Measurements from ENCODE around the gene LRRC74B.

Gene LRRC74B

GRCh38 chr22:21009638-21010425 is 35.9 kb upstream of the LRRC74B start:
- DNase-seq (ENCODE audit: low read depth), result peak; percentile 58
- no peak for TF ChIP-seq CTCF (conservative IDR thresholded peaks at IDR 0.05; ENCODE audit: low read depth, low read length)
- H3K4me3 ChIP-seq (ENCODE audit: low read depth, low read length), result no peak overlapping the region

GRCh38 chr22:21010426-21011113 is 35.2 kb upstream of the LRRC74B start:
- TF ChIP-seq CTCF (conservative IDR thresholded peaks at IDR 0.05; ENCODE audit: low read depth, low read length), result no peak
- no peak for DNase-seq (ENCODE audit: low read depth)
- H3K4me3 ChIP-seq (ENCODE audit: low read depth, low read length), result no peak overlapping the region

GRCh38 chr22:21012446-21013407 is 33.0 kb upstream of the LRRC74B start:
- TF ChIP-seq CTCF (conservative IDR thresholded peaks at IDR 0.05; ENCODE audit: low read depth, low read length), result no peak
- no peak overlapping the region for H3K4me3 ChIP-seq (ENCODE audit: low read depth, low read length)
- DNase-seq (ENCODE audit: low read depth), result no peak

- no peak for TF ChIP-seq CTCF (conservative IDR thresholded peaks at IDR 0.05; ENCODE audit: low read depth, low read length)
- peak overlapping the region; percentile 67 for H3K4me3 ChIP-seq (ENCODE audit: low read depth, low read length)
- no peak for DNase-seq (ENCODE audit: low read depth)
Measured at GRCh38 chr22:21013657-21014201, 32.0 kb upstream of the LRRC74B start.

- no peak for TF ChIP-seq CTCF (conservative IDR thresholded peaks at IDR 0.05; ENCODE audit: low read depth, low read length)
- H3K4me3 ChIP-seq (ENCODE audit: low read depth, low read length), result peak overlapping the region; percentile 67
- DNase-seq (ENCODE audit: low read depth), result peak; percentile 94
Measured at GRCh38 chr22:21014202-21014725, 31.5 kb upstream of the LRRC74B start.

GRCh38 chr22:21014726-21015465 is 30.9 kb upstream of the LRRC74B start, which contains the start of gene P2RX6:
TSS of gene P2RX6 (plus strand) at chr22:21015165. CDS start at chr22:21015175, 10 bp downstream.
- TF ChIP-seq CTCF (conservative IDR thresholded peaks at IDR 0.05; ENCODE audit: low read depth, low read length), result no peak
- peak; percentile 46 for DNase-seq (ENCODE audit: low read depth)
- peak within 1 kb of the TSS; percentile 67 for H3K4me3 ChIP-seq (ENCODE audit: low read depth, low read length)
